ENCODE results near the gene ARHGAP8.
A peak's percentile ranks its signal among the peaks of the same experiment; 100 is the strongest.

ARHGAP8 gene

DNA sequence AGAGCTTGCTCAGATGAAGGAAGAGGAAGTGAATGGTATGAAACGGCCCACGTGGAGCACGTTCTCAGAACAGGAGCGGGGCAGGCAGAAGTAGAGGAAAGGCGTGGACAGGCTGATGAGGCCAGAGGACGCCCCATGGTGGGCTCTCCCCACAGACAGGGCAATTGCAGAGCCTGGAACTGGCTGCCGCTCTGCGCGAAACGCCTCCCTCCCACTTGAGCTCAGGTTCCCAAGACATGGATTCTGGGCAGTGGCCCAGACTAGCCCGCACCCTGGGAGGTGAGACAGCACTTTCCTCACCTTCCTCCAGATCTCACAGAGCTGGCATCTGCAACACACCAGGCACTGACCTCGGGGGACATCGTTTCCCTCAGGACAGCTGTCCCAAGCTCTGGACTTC lies 139.9 kb downstream of the ARHGAP8 start:
- TF ChIP-seq, protein P1, sequence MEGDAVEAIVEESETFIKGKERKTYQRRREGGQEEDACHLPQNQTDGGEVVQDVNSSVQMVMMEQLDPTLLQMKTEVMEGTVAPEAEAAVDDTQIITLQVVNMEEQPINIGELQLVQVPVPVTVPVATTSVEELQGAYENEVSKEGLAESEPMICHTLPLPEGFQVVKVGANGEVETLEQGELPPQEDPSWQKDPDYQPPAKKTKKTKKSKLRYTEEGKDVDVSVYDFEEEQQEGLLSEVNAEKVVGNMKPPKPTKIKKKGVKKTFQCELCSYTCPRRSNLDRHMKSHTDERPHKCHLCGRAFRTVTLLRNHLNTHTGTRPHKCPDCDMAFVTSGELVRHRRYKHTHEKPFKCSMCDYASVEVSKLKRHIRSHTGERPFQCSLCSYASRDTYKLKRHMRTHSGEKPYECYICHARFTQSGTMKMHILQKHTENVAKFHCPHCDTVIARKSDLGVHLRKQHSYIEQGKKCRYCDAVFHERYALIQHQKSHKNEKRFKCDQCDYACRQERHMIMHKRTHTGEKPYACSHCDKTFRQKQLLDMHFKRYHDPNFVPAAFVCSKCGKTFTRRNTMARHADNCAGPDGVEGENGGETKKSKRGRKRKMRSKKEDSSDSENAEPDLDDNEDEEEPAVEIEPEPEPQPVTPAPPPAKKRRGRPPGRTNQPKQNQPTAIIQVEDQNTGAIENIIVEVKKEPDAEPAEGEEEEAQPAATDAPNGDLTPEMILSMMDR (IDR thresholded peaks at IDR 0.05): no peak
- DNase-seq (ENCODE audit: low spot score): peak; percentile 58
- Histone ChIP-seq H3K4me3 (no peak overlapping the region), H3K27ac (no peak overlapping the region)

DNA sequence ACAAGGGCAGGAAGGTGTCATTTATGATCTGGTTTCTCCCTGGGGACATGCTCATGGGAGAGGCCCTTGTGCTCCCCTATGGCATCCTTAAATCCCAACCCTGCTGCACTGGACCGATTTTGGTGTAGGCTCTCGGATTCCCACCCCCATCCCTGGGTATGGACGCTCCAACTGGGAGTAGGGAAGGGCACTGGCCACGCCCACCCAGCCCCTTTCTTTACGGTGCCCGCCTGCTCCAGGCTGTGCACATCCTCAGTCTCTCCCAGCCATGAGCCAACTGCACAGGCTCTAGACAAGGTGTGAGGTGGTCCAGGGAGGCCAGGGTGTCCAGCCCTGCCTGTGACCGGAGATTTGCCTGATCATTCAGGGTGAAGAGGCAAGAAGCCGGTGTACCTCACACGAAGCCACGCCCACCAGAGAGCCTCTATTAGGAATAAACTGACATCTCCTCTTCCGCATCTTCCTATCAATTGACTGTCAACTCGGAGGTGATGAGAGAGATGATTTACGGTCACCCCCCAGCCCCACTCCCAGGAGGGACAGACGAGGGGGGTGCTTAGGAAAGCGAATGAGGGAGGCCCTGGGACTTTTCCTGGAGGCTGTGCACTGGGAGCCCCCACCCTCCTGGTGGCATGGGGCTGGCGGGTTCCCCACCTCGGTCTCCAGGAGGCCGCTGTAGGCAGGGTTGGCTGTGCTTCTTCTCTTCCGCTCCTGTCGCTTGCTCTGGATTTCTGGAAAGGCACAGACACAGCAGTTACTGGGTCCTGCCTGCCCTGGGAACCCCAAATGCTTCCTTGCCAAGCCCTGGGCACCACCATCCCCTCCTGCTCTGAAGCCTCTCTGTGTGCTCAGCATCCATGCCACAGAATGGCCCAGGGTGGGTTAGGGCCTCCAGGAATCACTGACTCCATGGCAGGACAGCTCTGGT lies 140.7 kb downstream of the ARHGAP8 start:
- peak; percentile 47 for DNase-seq (ENCODE audit: low spot score)
- no peak overlapping the region for H3K27ac ChIP-seq
- TF ChIP-seq, protein P1 (IDR thresholded peaks at IDR 0.05): no peak

DNA sequence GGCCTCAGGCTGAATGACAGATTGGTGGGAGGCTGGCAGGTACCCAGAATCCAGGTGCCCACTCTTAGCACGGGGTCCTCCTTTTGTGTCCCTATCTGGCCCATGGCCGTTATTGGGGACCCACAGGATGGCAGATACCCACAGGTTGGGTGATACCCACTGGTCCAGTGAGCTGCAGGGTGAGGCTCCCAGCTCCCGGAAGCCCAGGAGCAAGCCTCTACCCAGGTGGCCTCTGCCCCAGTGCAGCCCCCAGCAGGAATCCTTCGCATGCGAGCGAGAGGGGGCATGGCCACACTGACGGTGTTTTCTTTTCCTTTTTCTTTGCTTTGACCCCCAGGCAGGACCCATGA lies 141.3 kb downstream of the ARHGAP8 start:
- Histone ChIP-seq H3K4me3 (no peak overlapping the region), H3K27ac (no peak overlapping the region)
- TF ChIP-seq, protein P1 (IDR thresholded peaks at IDR 0.05): no peak
- DNase-seq (ENCODE audit: low spot score): peak; percentile 38

More for the DNA sequence above, 140.7 kb downstream of the ARHGAP8 start:
- no peak overlapping the region for H3K4me3 ChIP-seq

DNA sequence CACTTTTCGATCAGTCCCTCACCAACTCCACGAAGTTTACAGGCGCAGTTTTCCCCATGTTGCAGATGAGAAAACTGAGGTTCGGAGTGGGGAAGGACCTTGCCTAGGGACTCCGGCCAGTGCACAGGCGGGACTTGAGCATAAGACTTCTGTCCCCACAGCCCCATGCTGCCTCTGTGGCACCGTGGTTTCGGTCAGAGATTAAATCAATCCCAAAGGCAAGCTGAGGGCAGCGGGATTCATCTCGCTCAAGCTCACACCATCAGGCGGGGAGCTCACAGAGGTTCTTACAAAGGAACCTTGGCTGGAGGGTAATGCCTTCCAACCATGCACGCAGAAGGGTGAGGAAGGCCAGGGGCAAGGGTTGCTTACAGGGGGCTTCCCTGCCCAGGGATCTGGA lies 141.9 kb downstream of the ARHGAP8 start:
- H3K4me3 ChIP-seq: no peak overlapping the region
- no peak overlapping the region for H3K27ac ChIP-seq
- TF ChIP-seq, protein P1 (IDR thresholded peaks at IDR 0.05): no peak
- peak; percentile 26 for DNase-seq (ENCODE audit: low spot score)

DNA sequence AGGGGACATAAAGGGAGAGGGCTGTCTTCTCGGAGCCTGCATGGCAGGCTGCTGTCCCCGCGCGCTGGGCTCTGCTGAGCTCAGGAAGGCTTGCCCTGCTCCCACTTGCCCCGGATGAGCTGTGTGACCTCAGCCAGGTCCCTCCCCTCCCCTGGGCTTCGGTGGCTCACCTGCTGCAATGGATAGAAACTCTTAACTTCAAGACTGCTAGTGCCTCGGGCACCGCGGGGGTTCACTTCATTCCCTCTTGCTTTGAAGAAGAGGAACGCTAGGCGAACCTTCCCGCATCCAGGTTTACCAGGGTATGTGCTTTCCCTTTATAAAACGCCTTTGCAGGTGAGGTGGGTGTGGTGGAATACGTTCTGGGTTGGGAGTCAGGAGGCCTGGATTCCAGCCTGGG lies 142.4 kb downstream of the ARHGAP8 start:
- DNase-seq (ENCODE audit: low spot score): peak; percentile 61
- TF ChIP-seq, protein P1 (IDR thresholded peaks at IDR 0.05): no peak
- H3K4me3 ChIP-seq: no peak overlapping the region
- H3K27ac ChIP-seq: no peak overlapping the region

DNA sequence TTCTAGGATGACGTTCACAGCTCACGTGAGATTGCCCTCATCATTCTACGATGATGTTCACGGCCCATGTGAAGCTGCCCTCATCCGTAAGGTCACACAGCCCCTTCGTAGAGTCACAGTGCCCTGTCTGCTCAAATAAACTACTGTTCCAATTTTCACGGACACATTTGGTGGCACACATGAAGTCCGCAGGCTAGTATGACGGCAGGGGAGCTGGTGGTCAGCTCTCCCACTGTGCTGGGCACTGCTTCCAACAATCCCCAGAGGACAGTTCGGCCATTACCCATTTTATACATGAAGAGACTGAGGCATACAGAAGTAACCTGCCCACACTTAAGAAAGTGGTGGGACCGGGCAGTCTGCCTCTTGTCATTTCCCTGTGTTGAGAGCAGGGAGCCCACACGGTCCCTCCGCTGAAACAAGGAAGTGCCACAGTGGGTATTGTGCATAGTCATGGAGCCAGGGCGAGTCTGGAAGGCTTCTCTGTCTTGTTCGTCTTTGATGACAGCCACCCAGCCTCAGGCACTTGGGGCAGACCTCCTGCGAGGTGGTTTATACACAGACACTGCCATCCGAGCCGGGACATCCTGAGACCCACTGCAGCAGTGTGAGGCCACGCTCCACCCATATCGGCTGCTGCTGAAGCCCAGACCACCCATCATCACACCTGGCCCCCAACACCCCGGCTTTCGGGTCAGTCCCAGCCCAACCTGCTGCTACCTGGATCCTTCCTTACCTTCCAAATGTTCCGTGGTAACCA lies 143.1 kb downstream of the ARHGAP8 start:
- Histone ChIP-seq H3K4me3 (no peak overlapping the region), H3K27ac (no peak overlapping the region)
- DNase-seq (ENCODE audit: low spot score): peak; percentile 63
- TF ChIP-seq, protein P1 (IDR thresholded peaks at IDR 0.05): no peak

All from coronary artery (tissue), 2 donors.